T-helper 9 cell (primary cell): ENCODE measurements around the gene RNPC3.
"Not testable (repeated sequence)": the region's sequence is repeated elsewhere in the genome, so short reads cannot be mapped to it uniquely, and the experiment has no call there.

ENCODE experiments used
- DNase-seq: peaks from one replicate; pipeline ENCODE4 v3.0.0-alpha.2; 2020

Gene RNPC3

GRCh38 chr1:103561124-103561523, 35.6 kb downstream of the RNPC3 start:
- DNase-seq = not testable (repeated sequence)

DNA sequence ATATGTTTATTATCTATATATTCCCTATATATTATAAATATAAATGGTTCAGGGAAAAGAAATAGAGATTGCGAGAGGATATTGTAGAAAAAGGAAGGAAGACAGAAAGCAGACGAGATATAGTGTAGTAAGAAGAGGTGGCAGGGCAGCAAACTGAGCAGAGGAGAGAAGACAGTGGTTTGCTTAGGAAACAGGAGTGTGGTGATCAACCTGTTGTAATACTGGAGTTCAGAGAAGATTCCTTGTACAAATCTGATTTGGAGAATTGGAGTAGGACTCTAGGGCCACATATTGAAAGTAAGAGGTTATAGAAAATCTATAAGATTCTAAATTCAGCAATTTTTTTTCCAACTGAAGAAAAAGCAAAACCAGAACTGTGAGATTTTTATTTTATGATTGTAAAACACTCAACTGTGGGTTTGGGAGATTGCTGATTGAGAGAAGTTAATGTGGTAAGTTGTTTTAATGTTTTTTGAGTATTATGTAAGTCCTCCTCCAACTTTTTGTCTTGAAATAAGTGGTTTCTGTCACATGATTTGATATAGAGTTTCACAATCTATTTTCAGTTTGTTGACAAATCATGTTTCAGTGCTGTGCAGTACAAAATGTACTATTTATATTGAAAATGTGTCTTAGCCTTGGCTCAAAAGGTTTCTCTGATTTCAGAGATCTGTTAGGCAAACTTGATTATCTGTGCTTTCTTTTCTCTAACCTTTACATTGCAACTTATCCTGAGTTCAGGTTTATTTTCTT, 36.3 kb downstream of the RNPC3 start:
- DNase-seq = no peak

DNA sequence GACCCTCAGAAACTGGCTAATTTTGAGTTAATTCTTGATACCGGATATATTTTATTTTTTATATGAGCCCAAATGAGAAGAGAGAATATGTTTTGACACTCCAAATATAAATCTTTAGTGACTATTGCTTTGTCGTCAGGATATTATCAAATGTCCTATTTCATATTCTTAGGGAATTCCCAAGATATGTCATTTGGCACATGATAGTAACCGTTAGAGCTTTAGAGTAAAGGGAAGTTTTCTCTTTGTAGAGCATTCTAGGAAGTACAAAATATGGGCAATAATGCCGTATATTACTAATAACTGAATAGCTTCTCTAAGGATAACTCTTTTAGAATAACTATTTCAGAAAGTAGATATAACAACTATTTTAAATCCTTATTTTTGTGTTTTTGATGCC, 37.6 kb downstream of the RNPC3 start:
- DNase-seq = no peak

DNA sequence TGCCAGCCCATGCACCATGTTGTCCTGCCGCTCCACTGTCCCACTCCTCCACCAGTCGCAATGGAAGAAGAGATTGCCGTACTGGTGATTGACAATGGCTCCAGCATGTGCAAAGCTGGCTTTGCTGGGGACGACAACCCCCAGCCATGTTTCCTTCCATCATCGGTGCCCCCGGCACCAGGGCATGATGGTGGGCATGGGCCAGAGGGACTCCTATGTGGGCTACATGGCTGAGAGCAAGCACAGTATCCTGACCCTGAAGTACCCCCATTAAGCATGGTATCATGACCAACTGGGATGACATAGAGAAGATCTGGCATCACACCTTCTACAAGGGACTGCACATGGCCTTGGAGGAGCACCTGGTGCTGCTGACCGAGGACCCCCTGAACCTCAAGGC, 44.0 kb downstream of the RNPC3 start:
- no peak for DNase-seq

DNA sequence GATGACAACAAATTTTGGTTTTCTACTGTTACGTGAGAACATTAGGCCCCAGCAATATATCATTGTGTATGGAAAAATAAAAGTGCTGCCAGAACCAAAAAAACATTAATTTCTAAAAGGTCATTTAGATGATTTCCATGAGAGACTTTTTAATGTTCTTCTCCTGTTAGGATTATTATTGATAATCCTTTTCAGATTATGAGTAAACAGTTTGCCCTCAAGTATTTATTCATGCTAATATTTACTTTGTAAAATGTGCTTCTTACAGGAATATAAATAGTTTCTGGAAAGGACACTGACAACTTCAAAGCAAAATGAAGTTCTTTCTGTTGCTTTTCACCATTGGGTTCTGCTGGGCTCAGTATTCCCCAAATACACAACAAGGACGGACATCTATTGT, 45.8 kb downstream of the RNPC3 start, which contains the start of gene AMY2B:
Gene AMY2B, plus strand, starts transcription at position 301 of the 400 bp plus-strand sequence. Its CDS starts 14 bp downstream, at position 315.
- not testable (repeated sequence) for DNase-seq

GRCh38 chr1:103576065-103576464, 50.6 kb downstream of the RNPC3 start:
- DNase-seq = no peak

GRCh38 chr1:103576784-103577183, 51.3 kb downstream of the RNPC3 start:
- not testable (repeated sequence) for DNase-seq

- no peak for DNase-seq
Observed at GRCh38 chr1:103582464-103582863, 57.0 kb downstream of the RNPC3 start.

- DNase-seq = no peak
Observed at GRCh38 chr1:103583887-103584286, 58.4 kb downstream of the RNPC3 start.

DNA sequence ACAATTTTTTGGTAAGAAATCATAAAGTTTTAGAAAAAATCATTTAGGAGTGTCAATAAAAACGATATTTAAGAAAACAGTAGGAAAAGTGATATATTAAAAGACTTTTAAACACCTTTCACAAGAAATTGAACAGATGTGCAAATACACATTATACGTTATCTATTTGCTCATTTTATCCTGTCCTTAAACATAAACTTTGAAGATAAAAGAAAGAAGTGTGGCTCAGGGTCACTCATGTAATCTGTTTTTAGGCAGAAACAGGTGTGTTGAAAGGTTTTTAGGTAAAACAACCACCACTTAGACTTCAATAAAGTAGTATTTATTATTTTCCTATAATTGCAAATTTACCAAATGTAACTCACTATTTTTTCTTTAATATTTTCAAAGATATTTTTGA, 59.0 kb downstream of the RNPC3 start:
- no peak for DNase-seq

DNA sequence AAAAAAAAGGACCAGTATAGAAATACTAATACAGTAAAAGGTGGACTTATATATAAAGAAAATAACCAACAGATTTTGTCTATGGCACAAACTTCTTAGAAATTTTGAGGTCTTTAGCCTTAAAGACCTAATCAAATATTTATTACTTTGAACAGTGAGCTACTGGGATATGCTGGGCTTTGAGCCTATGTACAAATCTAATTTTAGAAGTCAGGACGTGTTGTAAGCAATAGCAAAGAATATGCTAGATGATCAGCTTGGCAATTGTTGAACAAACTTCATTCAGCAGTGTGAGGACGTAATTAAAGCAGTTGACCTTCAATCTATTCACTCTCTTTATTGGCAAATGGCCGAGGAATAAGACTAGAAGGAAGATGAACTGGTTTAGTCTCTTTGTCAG, 77.2 kb downstream of the RNPC3 start:
- not testable (repeated sequence) for DNase-seq
